Suprapubic skin (tissue), 4 donors: ENCODE measurements around the gene GRIFIN.

Experiments used
- EP300 ChIP-seq: sonication (generic); formaldehyde crosslinking; IDR thresholded peaks from one replicate; pipeline ENCODE4 v1.6.1; 2017; ENCODE audit warnings: antibody characterized with exemption
- POLR2A ChIP-seq, 2 donors: fragments of 450-650 bp; IDR thresholded peaks; one replicate each; pipeline ENCODE4 v1.6.1; 2017; ENCODE audit warnings: antibody characterized with exemption in 2 of 2, mild to moderate bottlenecking in 2 of 2, moderate library complexity in 2 of 2
- POLR2AphosphoS5 ChIP-seq, 3 donors: sonication (generic); formaldehyde crosslinking; IDR thresholded peaks; one replicate each; pipeline ENCODE4 v1.6.1; 2017; ENCODE audit warnings: antibody characterized with exemption in 3 of 3
- TF ChIP-seq, protein P1 (sequence below), 2 donors: fragments of 200-600 bp in 1 of 2; fragments of 450-650 bp in 1 of 2; sonication (generic) in 1 of 2; IDR thresholded peaks; one replicate each; pipeline ENCODE4 v1.5.1; 2016 to 2019; ENCODE audit warnings: antibody characterized with exemption in 2 of 2, mild to moderate bottlenecking in 1 of 2, moderate library complexity in 1 of 2

DNA sequence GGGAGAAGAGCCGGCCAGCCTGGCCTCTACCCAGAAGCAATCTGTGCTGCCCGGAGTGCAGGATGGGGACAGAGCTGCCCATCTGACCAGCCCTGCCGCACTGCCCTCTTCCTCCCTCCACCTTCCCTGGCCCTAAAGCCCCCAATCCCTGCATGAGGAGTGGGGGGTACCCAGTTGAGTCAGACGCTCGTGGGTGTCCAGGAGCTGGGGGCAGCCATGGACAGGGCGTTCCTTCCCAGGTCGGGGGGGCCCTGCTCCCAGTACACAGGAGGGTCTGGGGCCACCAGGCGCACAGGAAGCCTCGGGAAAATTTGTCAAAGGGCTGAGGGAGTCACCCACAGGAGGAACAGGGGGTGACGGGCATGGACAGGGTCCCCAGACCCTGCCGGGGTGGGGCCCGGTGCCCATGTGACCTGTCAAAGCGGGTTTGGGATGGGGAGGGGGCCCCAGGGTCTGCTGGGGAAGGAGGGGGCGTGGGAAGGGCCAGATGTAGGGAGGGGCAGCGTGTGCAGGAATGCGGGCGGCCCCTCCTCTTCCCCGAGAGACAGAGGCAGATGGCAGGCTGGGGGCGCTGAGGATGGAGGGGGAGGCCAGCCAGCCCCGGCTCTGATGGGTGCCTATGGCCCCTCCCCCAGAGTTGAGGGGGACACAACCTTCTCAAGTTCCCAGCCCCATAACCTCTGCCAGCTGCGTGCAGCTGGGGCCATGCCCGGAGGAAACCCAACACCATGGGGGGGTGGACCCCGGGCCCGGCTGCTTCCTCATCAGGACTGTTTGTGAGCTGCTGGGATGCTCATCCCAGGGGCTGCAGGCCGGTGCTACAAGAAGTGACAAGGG lies 21.5 kb upstream of the GRIFIN start:
- TF ChIP-seq, protein P1, sequence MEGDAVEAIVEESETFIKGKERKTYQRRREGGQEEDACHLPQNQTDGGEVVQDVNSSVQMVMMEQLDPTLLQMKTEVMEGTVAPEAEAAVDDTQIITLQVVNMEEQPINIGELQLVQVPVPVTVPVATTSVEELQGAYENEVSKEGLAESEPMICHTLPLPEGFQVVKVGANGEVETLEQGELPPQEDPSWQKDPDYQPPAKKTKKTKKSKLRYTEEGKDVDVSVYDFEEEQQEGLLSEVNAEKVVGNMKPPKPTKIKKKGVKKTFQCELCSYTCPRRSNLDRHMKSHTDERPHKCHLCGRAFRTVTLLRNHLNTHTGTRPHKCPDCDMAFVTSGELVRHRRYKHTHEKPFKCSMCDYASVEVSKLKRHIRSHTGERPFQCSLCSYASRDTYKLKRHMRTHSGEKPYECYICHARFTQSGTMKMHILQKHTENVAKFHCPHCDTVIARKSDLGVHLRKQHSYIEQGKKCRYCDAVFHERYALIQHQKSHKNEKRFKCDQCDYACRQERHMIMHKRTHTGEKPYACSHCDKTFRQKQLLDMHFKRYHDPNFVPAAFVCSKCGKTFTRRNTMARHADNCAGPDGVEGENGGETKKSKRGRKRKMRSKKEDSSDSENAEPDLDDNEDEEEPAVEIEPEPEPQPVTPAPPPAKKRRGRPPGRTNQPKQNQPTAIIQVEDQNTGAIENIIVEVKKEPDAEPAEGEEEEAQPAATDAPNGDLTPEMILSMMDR (IDR thresholded peaks at IDR 0.05), result no peak
- TF ChIP-seq POLR2A (IDR thresholded peaks at IDR 0.05), result no peak
- TF ChIP-seq EP300, result no peak
- no peak for TF ChIP-seq POLR2AphosphoS5 (IDR thresholded peaks at IDR 0.05)
